Activated T-helper 1 cell treated with Interleukin-2 at 50 U/mL for 16 hours (primary cell): ENCODE data around the gene LRRC4B.
A peak's percentile ranks its signal among the peaks of the same experiment; 100 is the strongest.

Experiments
- DNase-seq: peaks from one replicate; pipeline ENCODE4 v3.0.0-alpha.2; 2020; ENCODE audit warnings: low read depth

The LRRC4B gene

GRCh38 chr19:50520822-50521465 lies 47.3 kb downstream of the LRRC4B start:
- no peak for DNase-seq

GRCh38 chr19:50519006-50519575 lies 49.1 kb downstream of the LRRC4B start:
- DNase-seq, result no peak

- DNase-seq, result no peak
Measured at GRCh38 chr19:50518091-50519005, 49.9 kb downstream of the LRRC4B start.

GRCh38 chr19:50517704-50518075 lies 50.5 kb downstream of the LRRC4B start:
- no peak for DNase-seq

GRCh38 chr19:50516964-50517703 lies 51.1 kb downstream of the LRRC4B start:
- DNase-seq, result no peak

GRCh38 chr19:50516456-50516855 lies 51.8 kb downstream of the LRRC4B start:
- DNase-seq, result no peak

GRCh38 chr19:50515168-50515561 lies 53.1 kb downstream of the LRRC4B start:
- DNase-seq, result no peak

- DNase-seq, result no peak
Measured at GRCh38 chr19:50514346-50515167, 53.7 kb downstream of the LRRC4B start.

- no peak for DNase-seq
Measured at GRCh38 chr19:50513746-50514345, 54.4 kb downstream of the LRRC4B start, which contains the start of gene ASPDH. ASPDH (minus strand) TSS chr19:50513913; CDS start chr19:50513823, 90 bp downstream.

- DNase-seq, result no peak
Measured at GRCh38 chr19:50512999-50513745, 55.1 kb downstream of the LRRC4B start.

GRCh38 chr19:50512112-50512998 lies 55.9 kb downstream of the LRRC4B start:
- DNase-seq, result no peak

GRCh38 chr19:50511069-50511822 lies 57.0 kb downstream of the LRRC4B start, which contains the start of gene JOSD2:
JOSD2 (minus strand) TSS chr19:50511191; CDS start chr19:50510431, 760 bp downstream.
- peak; percentile 95 for DNase-seq

- no peak for DNase-seq
Measured at GRCh38 chr19:50510700-50511068, 57.6 kb downstream of the LRRC4B start.

- no peak for DNase-seq
Measured at GRCh38 chr19:50510121-50510670, 58.0 kb downstream of the LRRC4B start.

GRCh38 chr19:50509366-50509765 lies 58.9 kb downstream of the LRRC4B start:
- DNase-seq, result no peak

GRCh38 chr19:50508843-50509190 lies 59.4 kb downstream of the LRRC4B start:
- DNase-seq, result no peak

- no peak for DNase-seq
Measured at GRCh38 chr19:50507376-50507775, 60.9 kb downstream of the LRRC4B start.

GRCh38 chr19:50506700-50507099 lies 61.5 kb downstream of the LRRC4B start:
- no peak for DNase-seq
